K562 treated with DMSO at 1 percent for 12 hours (cell line): Measurements from ENCODE around the gene LINC00632. TPM values are rescaled to one million over a fixed set of nuclear protein-coding genes. Genes with fewer than 3 reads are reported as not detected.

Experiments
- total RNA-seq: library from RNA; unstranded; fragments of 300-600 nt; gene quantifications from 2 replicates; pipeline ENCODE4 v1.2.3, GENCODE V29; 2022; ENCODE audit not compliant: insufficient read depth

The LINC00632 gene
- total RNA-seq: not detected in 2 replicates

GRCh38 chrX:140709421-140709846, at the start of gene LINC00632:
TSS of gene LINC00632 (plus strand) at chrX:140709759.

Other genes starting within 250 kb of the LINC00632 start
- gene SOX3, start 204.7 kb upstream of the LINC00632 start, total RNA-seq: not detected in 2 replicates